Thyroid gland (tissue), 4 donors: ENCODE results near the gene NEDD9. TPM values are rescaled to one million over a fixed set of nuclear protein-coding genes. Genes with fewer than 3 reads are reported as not detected.

ENCODE experiments used
- DNase-seq, 2 donors: peaks; one replicate each; pipeline ENCODE4 v3.0.0-alpha.2; 2019
- H3K27ac ChIP-seq, 3 donors: fragments of 200-600 bp; sonication (generic); 1 replicate in 2 of 3; 2 replicates in 1 of 3; pipeline ENCODE4 v1.5.1; 2016 to 2019; ENCODE audit warnings: mild to moderate bottlenecking in 1 of 3, moderate library complexity in 1 of 3
- H3K27me3 ChIP-seq: fragments of 200-600 bp; sonication (generic); one replicate; pipeline ENCODE4 v1.5.1; 2019
- H3K36me3 ChIP-seq, 2 donors: fragments of 200-600 bp; sonication (generic); one replicate each; pipeline ENCODE4 v1.5.1; 2016 to 2019
- H3K4me1 ChIP-seq, 2 donors: fragments of 200-600 bp; sonication (generic); one replicate each; pipeline ENCODE4 v1.5.1; 2017 to 2019
- H3K4me3 ChIP-seq, 3 donors: fragments of 200-600 bp; sonication (generic); replicated peaks in 1 of 3; 1 replicate in 2 of 3; 2 replicates in 1 of 3; pipeline ENCODE4 v1.5.1; 2016; ENCODE audit warnings: mild to moderate bottlenecking in 1 of 3
- H3K9me3 ChIP-seq: fragments of 200-600 bp; sonication (generic); one replicate; pipeline ENCODE4 v1.5.1; 2017
- CTCF ChIP-seq, 6 experiments: fragments of 200-600 bp in 3 of 6; fragments of 450-650 bp in 3 of 6; sonication (generic) in 3 of 6; IDR thresholded peaks; one replicate each; pipeline ENCODE4 v1.5.1; 2016 to 2019; ENCODE audit warnings: antibody characterized with exemption in 6 of 6, mild to moderate bottlenecking in 2 of 6, inconsistent platforms in 1 of 6, moderate library complexity in 1 of 6
- POLR2A ChIP-seq, 2 donors: fragments of 450-650 bp; IDR thresholded peaks; one replicate each; pipeline ENCODE4 v1.6.1; 2017; ENCODE audit warnings: antibody characterized with exemption in 2 of 2, mild to moderate bottlenecking in 2 of 2, moderate library complexity in 1 of 2
- WGBS, 2 donors: methylation state at CpG; one replicate each; pipeline ENCODE4 v1.1.5; 2017; 5-methylcytosine and 5-hydroxymethylcytosine counted together
- intact Hi-C: fragments of 100-400 bp; cut with DNase I; formaldehyde crosslinking; loops from one replicate; pipeline ENCODE4 v1.15.1; 2023
- total RNA-seq, 4 donors: library from RNA; depleted of rRNA; stranded (reverse); fragments of >200 nt; gene quantifications; one replicate each; pipeline ENCODE4 v1.2.3, GENCODE V29; 2016

Gene NEDD9
- total RNA-seq, 4 donors from 2014 or later, result 42.1 to 78.3 (median 61.7) TPM

- no peak for DNase-seq
- H3K4me1 ChIP-seq, result peaks cover 5 to 8% of the 10 kb centered on the region in 2 donors
- H3K4me3 ChIP-seq, result no peak overlapping the region
- TF ChIP-seq POLR2A (IDR thresholded peaks at IDR 0.05) (no peak), CTCF (IDR thresholded peaks at IDR 0.05) (no peak)
- no peaks in the 10 kb centered on the region for H3K9me3 ChIP-seq
- intact Hi-C loops, result no loop called here
- H3K27me3 ChIP-seq, result no peaks in the 10 kb centered on the region
- no peak overlapping the region for H3K27ac ChIP-seq
- 65% methylated on average over 6 of the region's 6 CpGs for WGBS, 2 donors
- peaks cover 0 to under 1% of the 10 kb centered on the region in 2 donors for H3K36me3 ChIP-seq
These were observed 53.4 kb downstream of the NEDD9 start for GRCh38 chr6:11179088-11179418.

GRCh38 chr6:11177271-11177670 is 55.2 kb downstream of the NEDD9 start:
- no peaks in the 10 kb centered on the region for H3K27me3 ChIP-seq
- H3K36me3 ChIP-seq, result no peaks in the 10 kb centered on the region
- no peak overlapping the region for H3K27ac ChIP-seq
- H3K4me1 ChIP-seq, result peaks cover 5 to 6% of the 10 kb centered on the region in 2 donors
- no peak for TF ChIP-seq POLR2A (IDR thresholded peaks at IDR 0.05)
- TF ChIP-seq CTCF (IDR thresholded peaks at IDR 0.05), result no peak
- H3K4me3 ChIP-seq, result no peak overlapping the region
- 100% methylated on average over 1 of the region's 1 CpG for WGBS, 2 donors
- intact Hi-C loops, result no loop called here
- no peak for DNase-seq
- H3K9me3 ChIP-seq, result no peaks in the 10 kb centered on the region

- no peaks in the 10 kb centered on the region for H3K27me3 ChIP-seq
- TF ChIP-seq CTCF (IDR thresholded peaks at IDR 0.05), result no peak
- TF ChIP-seq POLR2A (IDR thresholded peaks at IDR 0.05), result no peak
- no peaks in the 10 kb centered on the region for H3K36me3 ChIP-seq
- 96 to 99% methylated on average over 5 of the region's 5 CpGs for WGBS, 2 donors
- peaks cover 6 to 8% of the 10 kb centered on the region in 2 donors for H3K4me1 ChIP-seq
- H3K9me3 ChIP-seq, result no peaks in the 10 kb centered on the region
- intact Hi-C loops, result no loop called here
- H3K4me3 ChIP-seq, result no peak overlapping the region
- DNase-seq, result no peak
- no peak overlapping the region for H3K27ac ChIP-seq
These were observed 58.2 kb downstream of the NEDD9 start for GRCh38 chr6:11174242-11174611.

- Histone ChIP-seq H3K27me3 (no peaks in the 10 kb centered on the region), H3K4me3 (no peak overlapping the region), H3K4me1 (peaks cover 6 to 15% of the 10 kb centered on the region in 2 donors), H3K36me3 (no peaks in the 10 kb centered on the region), H3K9me3 (no peaks in the 10 kb centered on the region), H3K27ac (peak overlapping the region in 1 of 3 donors; percentile 8)
- TF ChIP-seq CTCF (IDR thresholded peaks at IDR 0.05) (peak; percentile 71 to 85 (median 82)), POLR2A (IDR thresholded peaks at IDR 0.05) (no peak)
- DNase-seq, result peak; percentile 69 to 77
- intact Hi-C loops, result no loop called here
- 24 to 29% methylated on average over 17 of the region's 17 CpGs for WGBS, 2 donors
These were observed 59.8 kb downstream of the NEDD9 start for GRCh38 chr6:11172501-11173327.

- DNase-seq, result no peak
- Histone ChIP-seq H3K27me3 (no peaks in the 10 kb centered on the region), H3K9me3 (no peaks in the 10 kb centered on the region), H3K4me3 (no peak overlapping the region), H3K36me3 (no peaks in the 10 kb centered on the region), H3K27ac (no peak overlapping the region), H3K4me1 (peaks cover 6 to 22% of the 10 kb centered on the region in 2 donors)
- intact Hi-C loops, result no loop called here
- 95 to 97% methylated on average over 13 of the region's 13 CpGs for WGBS, 2 donors
- TF ChIP-seq CTCF (IDR thresholded peaks at IDR 0.05) (no peak), POLR2A (IDR thresholded peaks at IDR 0.05) (no peak)
These were observed 60.5 kb downstream of the NEDD9 start for GRCh38 chr6:11171952-11172351.
